ENCODE results near the gene LAD1. TPM values are rescaled to one million over a fixed set of nuclear protein-coding genes. Genes with fewer than 3 reads are reported as not detected.

LAD1 gene
- total and polyA plus RNA-seq, 7 experiments from 2014 or later = 0.89 TPM; not detected in 6

- H3K36me3 ChIP-seq (ENCODE audit: control insufficient read depth in 2 of 3, insufficient read depth in 3 of 3, low read length in 3 of 3) = no peaks in the 10 kb centered on the region
- H3K27ac ChIP-seq (ENCODE audit: low read depth, low read length) = no peak overlapping the region
- ChIA-PET CTCF (no interaction called here), POLR2A (no interaction called here)
- no peaks in the 10 kb centered on the region for H3K4me1 ChIP-seq (ENCODE audit: control insufficient read depth in 2 of 2, insufficient read depth in 2 of 2, low read length in 2 of 2)
- no peak for DNase-seq
- Mint-ChIP-seq H3K4me1 (no peaks in the 10 kb centered on the region), H3K9me3 (no peaks in the 10 kb centered on the region), H3K27ac (no peak overlapping the region), H3K27me3 (peaks cover 0 to 32% (median 6%) of the 10 kb centered on the region in 5 donors), H3K36me3 (no peaks in the 10 kb centered on the region), H3K4me3 (no peak overlapping the region)
- H3K27me3 ChIP-seq (ENCODE audit: control insufficient read depth in 2 of 2, insufficient read depth in 2 of 2, low read length in 2 of 2) = no peaks in the 10 kb centered on the region
- H3K4me3 ChIP-seq (ENCODE audit: low read length) = no peak overlapping the region
- no peak for ATAC-seq
- intact Hi-C loops (cut with micrococcal nuclease) = loop anchor here in 1 of 2 donors (5.0 kb wide), 1 partner anchor 277 kb away; no protein-coding TSS in a partner anchor
- no peaks in the 10 kb centered on the region for H3K9me3 ChIP-seq (ENCODE audit: control insufficient read depth in 2 of 3, low read length in 3 of 3)
Observed at GRCh38 chr1:201364808-201365105, 34.4 kb downstream of the LAD1 start.

GRCh38 chr1:201363467-201363866 lies 35.7 kb downstream of the LAD1 start:
- Mint-ChIP-seq H3K9me3 (no peaks in the 10 kb centered on the region), H3K4me3 (no peak overlapping the region), H3K27ac (no peak overlapping the region), H3K4me1 (no peaks in the 10 kb centered on the region), H3K36me3 (no peaks in the 10 kb centered on the region), H3K27me3 (peaks cover 0 to 31% (median 6%) of the 10 kb centered on the region in 5 donors)
- ChIA-PET POLR2A (no interaction called here), CTCF (interaction anchor here (0.9 kb wide), 1 partner anchor 26 kb away, joined by 3 read pairs; no protein-coding TSS in a partner anchor)
- Histone ChIP-seq H3K9me3 (ENCODE audit: control insufficient read depth in 2 of 3, low read length in 3 of 3) (no peaks in the 10 kb centered on the region), H3K36me3 (ENCODE audit: control insufficient read depth in 2 of 3, insufficient read depth in 3 of 3, low read length in 3 of 3) (no peaks in the 10 kb centered on the region), H3K27ac (ENCODE audit: low read depth, low read length) (no peak overlapping the region), H3K4me3 (ENCODE audit: low read length) (no peak overlapping the region), H3K4me1 (ENCODE audit: control insufficient read depth in 2 of 2, insufficient read depth in 2 of 2, low read length in 2 of 2) (no peaks in the 10 kb centered on the region), H3K27me3 (ENCODE audit: control insufficient read depth in 2 of 2, insufficient read depth in 2 of 2, low read length in 2 of 2) (no peaks in the 10 kb centered on the region)
- DNase-seq (no peak), ATAC-seq (no peak)
- intact Hi-C loops (cut with micrococcal nuclease) = loop anchor here in 1 of 2 donors (5.0 kb wide), 1 partner anchor 276 kb away; no protein-coding TSS in a partner anchor

- ATAC-seq (no peak), DNase-seq (no peak)
- Histone ChIP-seq H3K4me3 (ENCODE audit: low read length) (no peak overlapping the region), H3K36me3 (ENCODE audit: control insufficient read depth in 2 of 3, insufficient read depth in 3 of 3, low read length in 3 of 3) (no peaks in the 10 kb centered on the region), H3K27me3 (ENCODE audit: control insufficient read depth in 2 of 2, insufficient read depth in 2 of 2, low read length in 2 of 2) (no peaks in the 10 kb centered on the region), H3K9me3 (ENCODE audit: control insufficient read depth in 2 of 3, low read length in 3 of 3) (no peaks in the 10 kb centered on the region), H3K4me1 (ENCODE audit: control insufficient read depth in 2 of 2, insufficient read depth in 2 of 2, low read length in 2 of 2) (no peaks in the 10 kb centered on the region), H3K27ac (ENCODE audit: low read depth, low read length) (no peak overlapping the region)
- Mint-ChIP-seq H3K4me1 (no peaks in the 10 kb centered on the region), H3K27me3 (peaks cover 0 to 27% (median 8%) of the 10 kb centered on the region in 5 donors), H3K9me3 (no peaks in the 10 kb centered on the region), H3K36me3 (no peaks in the 10 kb centered on the region), H3K4me3 (no peak overlapping the region), H3K27ac (no peak overlapping the region)
- POLR2A ChIA-PET = no interaction called here
- CTCF ChIA-PET = interaction anchor here (0.9 kb wide), 1 partner anchor 27 kb away, joined by 3 read pairs; no protein-coding TSS in a partner anchor
- intact Hi-C loops (cut with micrococcal nuclease) = loop anchor here in 1 of 2 donors (5.0 kb wide), 1 partner anchor 276 kb away; no protein-coding TSS in a partner anchor
Observed at GRCh38 chr1:201362906-201363305, 36.2 kb downstream of the LAD1 start.

- H3K27ac ChIP-seq (ENCODE audit: low read depth, low read length) = no peak overlapping the region
- no peaks in the 10 kb centered on the region for H3K27me3 ChIP-seq (ENCODE audit: control insufficient read depth in 2 of 2, insufficient read depth in 2 of 2, low read length in 2 of 2)
- H3K4me3 ChIP-seq (ENCODE audit: low read length) = no peak overlapping the region
- H3K4me1 Mint-ChIP-seq = no peaks in the 10 kb centered on the region
- no peaks in the 10 kb centered on the region for H3K4me1 ChIP-seq (ENCODE audit: control insufficient read depth in 2 of 2, insufficient read depth in 2 of 2, low read length in 2 of 2)
- H3K9me3 ChIP-seq (ENCODE audit: control insufficient read depth in 2 of 3, low read length in 3 of 3) = no peaks in the 10 kb centered on the region
- no peaks in the 10 kb centered on the region for H3K36me3 ChIP-seq (ENCODE audit: control insufficient read depth in 2 of 3, insufficient read depth in 3 of 3, low read length in 3 of 3)
- H3K9me3 Mint-ChIP-seq = no peaks in the 10 kb centered on the region
- intact Hi-C loops (cut with micrococcal nuclease) = loop anchor here (2.0 to 5.0 kb wide), 2 partner anchors 107 to 275 kb away; no protein-coding TSS in a partner anchor
- no peaks in the 10 kb centered on the region for H3K36me3 Mint-ChIP-seq
- DNase-seq (no peak), ATAC-seq (peak; percentile 33)
- ChIA-PET POLR2A (no interaction called here), CTCF (no interaction called here)
- no peak overlapping the region for H3K27ac Mint-ChIP-seq
- H3K27me3 Mint-ChIP-seq = peaks cover 0 to 27% (median 10%) of the 10 kb centered on the region in 5 donors
- no peak overlapping the region for H3K4me3 Mint-ChIP-seq
Observed at GRCh38 chr1:201361652-201362504, 37.2 kb downstream of the LAD1 start.

- CTCF ChIA-PET = interaction anchor here (1.0 kb wide), 1 partner anchor 107 kb away, joined by 3 read pairs; no protein-coding TSS in a partner anchor
- H3K4me3 Mint-ChIP-seq = no peak overlapping the region
- no peak overlapping the region for H3K4me3 ChIP-seq (ENCODE audit: low read length)
- POLR2A ChIA-PET = no interaction called here
- H3K27me3 Mint-ChIP-seq = peaks cover 0 to 27% (median 10%) of the 10 kb centered on the region in 5 donors
- no peaks in the 10 kb centered on the region for H3K27me3 ChIP-seq (ENCODE audit: control insufficient read depth in 2 of 2, insufficient read depth in 2 of 2, low read length in 2 of 2)
- intact Hi-C loops (cut with micrococcal nuclease) = loop anchor here (2.0 to 5.0 kb wide), 2 partner anchors 106 to 274 kb away; no protein-coding TSS in a partner anchor
- no peaks in the 10 kb centered on the region for H3K36me3 ChIP-seq (ENCODE audit: control insufficient read depth in 2 of 3, insufficient read depth in 3 of 3, low read length in 3 of 3)
- no peaks in the 10 kb centered on the region for H3K9me3 ChIP-seq (ENCODE audit: control insufficient read depth in 2 of 3, low read length in 3 of 3)
- H3K9me3 Mint-ChIP-seq = no peaks in the 10 kb centered on the region
- ATAC-seq (no peak), DNase-seq (no peak)
- H3K27ac Mint-ChIP-seq = no peak overlapping the region
- no peaks in the 10 kb centered on the region for H3K36me3 Mint-ChIP-seq
- H3K4me1 Mint-ChIP-seq = no peaks in the 10 kb centered on the region
- no peak overlapping the region for H3K27ac ChIP-seq (ENCODE audit: low read depth, low read length)
- no peaks in the 10 kb centered on the region for H3K4me1 ChIP-seq (ENCODE audit: control insufficient read depth in 2 of 2, insufficient read depth in 2 of 2, low read length in 2 of 2)
Observed at GRCh38 chr1:201360901-201361651, 38.0 kb downstream of the LAD1 start.

GRCh38 chr1:201360486-201360885 lies 38.6 kb downstream of the LAD1 start:
- no peaks in the 10 kb centered on the region for H3K36me3 Mint-ChIP-seq
- H3K27me3 Mint-ChIP-seq = peaks cover 0 to 23% (median 10%) of the 10 kb centered on the region in 5 donors
- POLR2A ChIA-PET = no interaction called here
- ATAC-seq = no peak
- H3K4me3 Mint-ChIP-seq = no peak overlapping the region
- intact Hi-C loops (cut with micrococcal nuclease) = loop anchor here (2.0 to 5.0 kb wide), 2 partner anchors 106 to 273 kb away; no protein-coding TSS in a partner anchor
- H3K4me1 ChIP-seq (ENCODE audit: control insufficient read depth in 2 of 2, insufficient read depth in 2 of 2, low read length in 2 of 2) = no peaks in the 10 kb centered on the region
- no peak for DNase-seq
- H3K27ac Mint-ChIP-seq = no peak overlapping the region
- CTCF ChIA-PET = interaction anchor here (1.0 kb wide), 1 partner anchor 106 kb away, joined by 3 read pairs; no protein-coding TSS in a partner anchor
- H3K9me3 Mint-ChIP-seq = no peaks in the 10 kb centered on the region
- no peak overlapping the region for H3K4me3 ChIP-seq (ENCODE audit: low read length)
- H3K9me3 ChIP-seq (ENCODE audit: control insufficient read depth in 2 of 3, low read length in 3 of 3) = no peaks in the 10 kb centered on the region
- H3K4me1 Mint-ChIP-seq = no peaks in the 10 kb centered on the region
- no peak overlapping the region for H3K27ac ChIP-seq (ENCODE audit: low read depth, low read length)
- no peaks in the 10 kb centered on the region for H3K36me3 ChIP-seq (ENCODE audit: control insufficient read depth in 2 of 3, insufficient read depth in 3 of 3, low read length in 3 of 3)
- H3K27me3 ChIP-seq (ENCODE audit: control insufficient read depth in 2 of 2, insufficient read depth in 2 of 2, low read length in 2 of 2) = no peaks in the 10 kb centered on the region

Data from naive thymus-derived CD4-positive, alpha-beta T cell (primary cell).